Activated B cell treated with CpG ODN at 0.5 μM for 24 hours (primary cell): Measurements from ENCODE around the gene ALK. TPM values are rescaled to one million over a fixed set of nuclear protein-coding genes. Genes with fewer than 3 reads are reported as not detected.

Experiments
- ATAC-seq: fragments of 200-7000 bp; cut with Tn5 transposase; one replicate; pipeline ENCODE4 v1.10.0; 2021; ENCODE audit warnings: low read depth, mild to moderate bottlenecking, moderate library complexity
- CTCF ChIA-PET: fragments of 350-600 bp; sonication (Branson Sonifier 250); formaldehyde crosslinking; loops from one replicate; lab custom pipeline; 2021; ENCODE audit warnings: antibody characterized with exemption; lab: Charles Lee
- POLR2A ChIA-PET: fragments of 350-600 bp; sonication (Branson Sonifier 250); formaldehyde crosslinking; loops from one replicate; lab custom pipeline; 2021; ENCODE audit warnings: antibody characterized with exemption; lab: Charles Lee
- DNase-seq: peaks from one replicate; pipeline ENCODE4 v3.0.0; 2022
- H3K27ac Mint-ChIP-seq: one replicate; pipeline ENCODE4 v1.8.0; 2020; ENCODE audit warnings: mixed read lengths
- H3K27me3 Mint-ChIP-seq: one replicate; pipeline ENCODE4 v1.8.0; 2021; ENCODE audit warnings: mixed read lengths
- H3K36me3 Mint-ChIP-seq: one replicate; pipeline ENCODE4 v1.8.0; 2021; ENCODE audit warnings: low read depth, mixed read lengths
- H3K4me1 Mint-ChIP-seq: one replicate; pipeline ENCODE4 v1.8.0; 2021; ENCODE audit warnings: mixed read lengths
- H3K4me3 Mint-ChIP-seq: one replicate; pipeline ENCODE4 v1.8.0; 2020; ENCODE audit warnings: mild to moderate bottlenecking, mixed read lengths
- H3K9me3 Mint-ChIP-seq: one replicate; pipeline ENCODE4 v1.8.0; 2020; ENCODE audit warnings: mixed read lengths
- intact Hi-C: fragments of 100-400 bp; cut with micrococcal nuclease; formaldehyde crosslinking; loops from one replicate; pipeline ENCODE4 v1.15.1; 2024
- total RNA-seq: library from RNA; stranded (reverse); gene quantifications from 2 replicates; pipeline ENCODE4 v1.2.3, GENCODE V29; 2022
- TF ChIP-seq, protein P1 (sequence below): fragments of 200-600 bp; IDR thresholded peaks from one replicate; pipeline ENCODE4 v1.8.0; 2022; ENCODE audit warnings: antibody characterized with exemption, mild to moderate bottlenecking

Gene ALK
- total RNA-seq, 1 donor from 2014 or later, result not detected

DNA sequence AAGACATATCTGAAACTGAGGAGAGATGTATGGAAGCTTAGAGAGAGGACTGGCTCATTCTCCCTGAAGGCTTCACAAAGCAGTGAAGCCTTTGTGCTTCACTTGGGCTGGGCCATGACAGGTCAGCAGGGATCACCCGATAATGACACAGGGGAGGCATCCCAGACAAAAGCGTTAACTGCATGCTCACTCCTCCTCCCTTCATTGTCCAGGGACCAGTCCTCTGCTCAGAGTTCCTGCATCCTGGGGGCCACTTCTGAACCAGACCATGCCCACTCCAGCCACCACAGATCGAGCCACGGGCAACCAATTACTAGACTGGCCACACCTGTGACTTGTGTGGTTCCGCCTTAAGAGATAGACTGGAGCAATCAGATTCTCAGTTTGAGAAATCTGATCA is 570.1 kb downstream of the ALK start:
- Mint-ChIP-seq H3K36me3 (no peaks in the 10 kb centered on the region), H3K4me1 (no peaks in the 10 kb centered on the region), H3K27ac (no peak overlapping the region), H3K9me3 (no peaks in the 10 kb centered on the region), H3K27me3 (peaks cover 6% of the 10 kb centered on the region), H3K4me3 (no peak overlapping the region)
- ATAC-seq, result no peak
- intact Hi-C loops, result no loop called here
- POLR2A ChIA-PET, result no interaction called here
- no peak for DNase-seq
- CTCF ChIA-PET, result no interaction called here
- TF ChIP-seq, protein P1, sequence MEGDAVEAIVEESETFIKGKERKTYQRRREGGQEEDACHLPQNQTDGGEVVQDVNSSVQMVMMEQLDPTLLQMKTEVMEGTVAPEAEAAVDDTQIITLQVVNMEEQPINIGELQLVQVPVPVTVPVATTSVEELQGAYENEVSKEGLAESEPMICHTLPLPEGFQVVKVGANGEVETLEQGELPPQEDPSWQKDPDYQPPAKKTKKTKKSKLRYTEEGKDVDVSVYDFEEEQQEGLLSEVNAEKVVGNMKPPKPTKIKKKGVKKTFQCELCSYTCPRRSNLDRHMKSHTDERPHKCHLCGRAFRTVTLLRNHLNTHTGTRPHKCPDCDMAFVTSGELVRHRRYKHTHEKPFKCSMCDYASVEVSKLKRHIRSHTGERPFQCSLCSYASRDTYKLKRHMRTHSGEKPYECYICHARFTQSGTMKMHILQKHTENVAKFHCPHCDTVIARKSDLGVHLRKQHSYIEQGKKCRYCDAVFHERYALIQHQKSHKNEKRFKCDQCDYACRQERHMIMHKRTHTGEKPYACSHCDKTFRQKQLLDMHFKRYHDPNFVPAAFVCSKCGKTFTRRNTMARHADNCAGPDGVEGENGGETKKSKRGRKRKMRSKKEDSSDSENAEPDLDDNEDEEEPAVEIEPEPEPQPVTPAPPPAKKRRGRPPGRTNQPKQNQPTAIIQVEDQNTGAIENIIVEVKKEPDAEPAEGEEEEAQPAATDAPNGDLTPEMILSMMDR, result no peak

DNA sequence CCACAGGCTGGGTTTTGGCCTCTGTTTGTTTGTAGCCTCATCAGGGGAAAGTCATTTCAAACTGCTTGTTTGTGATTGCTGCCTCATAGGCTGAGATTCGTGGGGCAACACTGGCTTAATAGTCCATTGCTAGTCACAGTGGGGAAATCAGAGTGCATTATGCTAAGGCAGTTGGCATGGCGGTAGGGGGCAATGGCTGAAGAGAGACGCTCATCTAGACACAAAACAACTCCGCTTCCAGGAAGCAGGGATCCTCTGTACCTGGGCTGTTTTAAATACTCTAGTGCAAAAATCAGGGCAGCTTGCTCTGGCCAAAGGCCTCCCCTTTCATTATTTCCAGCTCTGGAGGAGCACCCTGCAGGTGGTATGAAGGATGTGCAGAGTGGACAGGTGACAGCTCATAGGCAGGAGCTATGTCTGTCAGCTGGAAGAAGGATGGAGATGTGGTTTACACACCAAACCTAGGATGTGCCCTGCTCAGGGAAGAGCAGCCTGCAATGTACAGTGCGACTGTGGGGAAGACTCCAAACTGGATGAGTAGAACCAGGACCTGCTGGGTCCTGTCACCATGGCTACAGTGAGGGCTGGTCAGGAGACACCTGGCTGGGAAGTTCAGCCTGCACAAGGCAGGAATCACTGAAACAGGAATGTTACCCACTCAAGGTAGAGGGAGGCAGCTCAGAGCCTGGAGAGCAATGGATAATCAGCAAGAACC is 571.9 kb downstream of the ALK start:
- TF ChIP-seq, protein P1, result no peak
- ChIA-PET CTCF (no interaction called here), POLR2A (no interaction called here)
- DNase-seq (no peak), ATAC-seq (no peak)
- H3K27me3 Mint-ChIP-seq, result peaks cover 6% of the 10 kb centered on the region
- H3K4me3 Mint-ChIP-seq, result no peak overlapping the region
- no peak overlapping the region for H3K27ac Mint-ChIP-seq
- no peaks in the 10 kb centered on the region for H3K36me3 Mint-ChIP-seq
- intact Hi-C loops, result no loop called here
- no peaks in the 10 kb centered on the region for H3K9me3 Mint-ChIP-seq
- no peaks in the 10 kb centered on the region for H3K4me1 Mint-ChIP-seq

DNA sequence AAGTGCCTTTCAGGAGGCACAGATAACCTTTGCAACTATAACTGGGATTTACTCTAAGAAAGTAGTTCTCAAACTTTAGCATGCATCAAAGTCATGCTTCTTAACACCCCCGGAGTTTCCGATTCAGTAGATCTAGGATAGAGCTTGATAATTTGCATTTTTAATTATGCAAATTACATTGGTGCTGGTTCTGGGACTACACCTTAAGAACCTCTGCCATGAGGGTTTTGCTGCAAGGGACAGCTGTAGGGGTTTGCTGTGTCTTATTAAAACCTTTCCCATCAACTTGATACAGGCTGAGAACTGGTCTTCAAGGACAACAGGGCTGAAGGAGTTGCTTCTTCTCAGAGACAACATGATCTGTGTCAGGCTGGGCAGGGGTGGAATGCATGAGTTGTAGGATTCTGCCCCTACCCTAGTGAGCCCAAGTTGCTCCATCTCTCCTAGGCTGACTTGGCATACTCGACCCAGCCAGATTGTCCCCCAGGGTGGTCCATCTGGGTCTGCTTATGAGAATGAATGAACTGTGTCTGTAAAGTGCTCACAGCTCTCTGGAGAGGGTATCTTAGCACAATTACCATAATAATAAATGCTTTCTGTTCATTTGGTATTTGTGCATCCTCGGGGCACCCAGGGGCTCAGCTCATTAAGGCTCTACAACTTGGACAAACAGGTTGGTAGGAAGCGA is 573.5 kb downstream of the ALK start:
- H3K4me3 Mint-ChIP-seq, result no peak overlapping the region
- no peak for DNase-seq
- no peak for ATAC-seq
- TF ChIP-seq, protein P1, result no peak
- H3K27me3 Mint-ChIP-seq, result peaks cover 6% of the 10 kb centered on the region
- no peak overlapping the region for H3K27ac Mint-ChIP-seq
- POLR2A ChIA-PET, result no interaction called here
- H3K36me3 Mint-ChIP-seq, result no peaks in the 10 kb centered on the region
- H3K4me1 Mint-ChIP-seq, result no peaks in the 10 kb centered on the region
- intact Hi-C loops, result no loop called here
- CTCF ChIA-PET, result no interaction called here
- H3K9me3 Mint-ChIP-seq, result no peaks in the 10 kb centered on the region

DNA sequence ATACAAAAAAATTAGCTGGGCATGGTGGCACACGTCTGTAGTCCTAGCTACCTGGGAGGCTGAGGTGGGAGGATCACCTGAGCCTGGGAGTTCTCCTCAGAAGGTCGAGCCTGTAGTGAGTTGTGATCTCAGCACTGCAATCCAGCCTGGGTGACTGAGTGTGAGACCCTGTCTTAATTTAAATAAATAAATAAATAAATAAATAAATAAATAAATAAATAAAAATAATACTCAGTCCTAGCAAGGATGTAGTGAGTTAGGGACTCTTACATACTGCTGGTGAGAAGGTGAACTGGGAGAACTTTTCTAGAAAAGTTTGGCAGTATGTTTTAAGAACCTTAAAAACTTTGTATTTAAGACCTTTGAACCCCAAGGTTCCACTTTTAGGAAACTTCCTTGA is 576.1 kb downstream of the ALK start:
- POLR2A ChIA-PET, result no interaction called here
- H3K4me1 Mint-ChIP-seq, result no peaks in the 10 kb centered on the region
- ATAC-seq, result no peak

DNA sequence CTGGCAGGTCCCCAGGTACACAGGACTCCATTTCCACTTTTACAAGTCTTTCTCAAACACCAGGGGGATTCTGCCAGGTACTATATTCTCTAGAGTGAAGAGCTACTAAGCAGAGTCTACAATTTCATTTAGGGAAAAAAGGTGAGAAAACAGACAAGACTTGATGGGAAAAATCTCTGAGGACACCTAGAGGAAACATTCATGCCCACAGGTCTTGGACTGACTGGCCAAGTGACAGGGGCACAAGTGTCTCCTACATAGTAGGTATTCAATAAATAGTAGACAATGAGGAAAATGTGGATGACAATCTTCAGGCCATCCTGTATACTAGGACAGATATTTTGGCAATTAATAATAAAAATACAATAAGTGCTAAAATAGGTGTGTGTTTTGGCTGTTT is 577.6 kb downstream of the ALK start:
- H3K9me3 Mint-ChIP-seq, result no peaks in the 10 kb centered on the region
- no peaks in the 10 kb centered on the region for H3K4me1 Mint-ChIP-seq
- CTCF ChIA-PET, result no interaction called here
- TF ChIP-seq, protein P1, result no peak
- POLR2A ChIA-PET, result no interaction called here
- no peak for DNase-seq
- H3K4me3 Mint-ChIP-seq, result no peak overlapping the region
- H3K27ac Mint-ChIP-seq, result no peak overlapping the region
- ATAC-seq, result no peak
- intact Hi-C loops, result no loop called here
- H3K36me3 Mint-ChIP-seq, result no peaks in the 10 kb centered on the region
- peaks cover 10% of the 10 kb centered on the region for H3K27me3 Mint-ChIP-seq

More for the DNA sequence above, 576.1 kb downstream of the ALK start:
- H3K4me3 Mint-ChIP-seq, result no peak overlapping the region
- peaks cover 6% of the 10 kb centered on the region for H3K27me3 Mint-ChIP-seq
- H3K27ac Mint-ChIP-seq, result no peak overlapping the region
- DNase-seq, result no peak
- TF ChIP-seq, protein P1, result no peak
- intact Hi-C loops, result no loop called here
- H3K36me3 Mint-ChIP-seq, result no peaks in the 10 kb centered on the region
- CTCF ChIA-PET, result no interaction called here
- no peaks in the 10 kb centered on the region for H3K9me3 Mint-ChIP-seq
